GM13977 (cell line): Measurements from ENCODE around the gene CASZ1.

Source experiments
- DNase-seq: peaks from one replicate; pipeline ENCODE4 v3.0.0; 2012; ENCODE audit warnings: low spot score
- CTCF ChIP-seq: IDR thresholded peaks from 2 replicates; pipeline ENCODE4 v1.5.1; 2012; ENCODE audit warnings: mild to moderate bottlenecking, control low read depth; ENCODE audit not compliant: insufficient read depth; ENCODE audit errors: extremely low read depth, missing control alignments
- in situ Hi-C: fragments of 300-500 bp; cut with MboI; formaldehyde crosslinking; loops from one replicate; pipeline ENCODE4 v1.12.0; 2022; ENCODE audit warnings: low sequenced_read_pairs, low pct_unique_long_range_greater_than_20kb, mixed read lengths, inconsistent platforms; ENCODE audit not compliant: unreplicated experiment

CASZ1 gene

GRCh38 chr1:10775763-10776162 lies 20.7 kb downstream of the CASZ1 start:
- TF ChIP-seq CTCF = no peak
- in situ Hi-C loops = no loop called here
- DNase-seq = no peak

DNA sequence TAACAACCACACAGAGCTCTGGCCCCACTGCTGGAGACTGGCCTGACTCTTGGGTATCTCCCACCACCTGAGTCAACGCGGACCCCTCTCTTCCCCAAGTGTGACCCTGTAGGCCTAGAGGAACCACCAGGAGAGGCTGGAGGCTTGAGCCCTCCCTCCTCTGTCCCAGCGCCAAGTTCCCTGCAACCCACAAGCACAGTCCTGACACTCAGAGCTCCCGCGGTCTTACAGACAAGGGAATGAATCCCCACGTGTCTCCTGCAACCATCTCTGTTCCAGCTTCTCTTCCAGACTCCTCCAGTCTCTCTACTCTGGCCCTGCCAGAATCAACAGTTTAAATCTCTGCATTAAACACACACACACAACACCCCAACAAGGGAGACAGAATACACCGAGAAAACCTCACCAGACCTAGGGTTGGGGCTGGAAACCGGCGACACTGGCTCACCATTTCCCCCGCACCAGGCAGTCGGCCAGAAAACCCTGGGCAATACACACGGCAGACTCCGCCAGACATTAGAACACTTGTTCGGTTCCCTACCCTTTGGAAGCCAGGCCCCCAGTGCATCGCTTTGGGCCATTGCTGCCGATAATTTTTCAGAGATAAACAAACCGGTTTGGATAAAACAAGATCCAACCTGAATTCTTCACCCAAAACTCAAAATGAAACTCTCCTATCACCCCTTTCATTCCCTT lies 21.7 kb downstream of the CASZ1 start:
- no peak for DNase-seq
- TF ChIP-seq CTCF = no peak
- in situ Hi-C loops = no loop called here

DNA sequence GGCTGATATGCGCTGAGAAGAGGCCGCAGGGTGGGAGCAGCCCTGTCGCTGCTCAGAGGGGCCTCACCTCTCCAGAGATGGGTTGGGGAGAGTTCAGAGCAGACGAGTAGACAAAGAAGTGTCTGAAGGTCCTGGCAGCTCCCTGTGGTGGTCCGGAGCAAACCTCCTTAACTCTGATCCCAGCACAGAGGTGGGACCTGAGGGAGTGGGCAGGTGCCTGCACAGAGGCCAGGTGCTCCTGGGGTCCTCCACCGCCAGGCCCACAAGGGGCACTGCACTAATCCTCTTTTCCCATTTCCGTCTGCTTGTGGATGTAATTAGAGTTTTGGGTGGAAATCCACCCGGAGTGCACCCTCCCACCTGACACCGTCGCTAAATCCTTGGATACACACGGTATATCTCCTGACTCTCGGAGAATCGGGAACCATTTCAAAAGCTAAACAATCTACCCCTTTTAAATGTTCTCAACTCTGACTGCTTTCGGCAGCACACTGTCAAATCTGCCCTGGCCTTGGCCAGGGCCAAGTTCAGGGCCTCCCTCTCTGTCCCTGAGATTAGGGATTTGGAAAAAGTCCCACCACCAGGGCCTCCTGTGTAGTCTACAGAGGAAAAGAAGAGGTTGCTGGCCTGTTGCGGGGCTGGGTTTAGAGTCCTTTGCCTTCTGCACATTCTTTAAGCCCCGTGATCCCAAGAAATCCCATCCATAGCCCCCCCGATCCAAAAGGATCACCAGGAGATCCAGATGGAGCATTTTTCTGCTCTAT lies 22.4 kb downstream of the CASZ1 start:
- TF ChIP-seq CTCF = no peak
- in situ Hi-C loops = no loop called here
- DNase-seq = no peak

DNA sequence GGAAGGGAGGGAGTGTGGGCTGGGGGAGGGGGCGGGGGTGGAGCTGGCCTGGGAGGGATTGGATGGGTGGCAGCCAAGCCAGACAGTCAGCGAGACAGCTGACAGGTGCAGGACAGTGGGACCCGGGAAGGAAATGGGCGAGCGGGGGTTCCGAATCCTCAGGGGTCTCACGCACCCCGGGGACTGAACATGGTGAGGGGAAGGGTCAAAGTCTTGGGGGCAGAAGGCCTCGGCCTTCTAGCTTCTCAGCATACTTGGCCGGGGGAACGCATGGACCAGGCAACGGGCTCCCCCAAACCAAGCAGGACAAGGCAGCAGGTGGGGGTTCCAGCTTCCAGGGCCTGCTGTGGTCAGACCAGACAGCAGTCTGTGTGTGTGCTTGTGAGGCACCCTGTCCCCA lies 23.1 kb downstream of the CASZ1 start:
- no peak for TF ChIP-seq CTCF
- in situ Hi-C loops = no loop called here
- DNase-seq = no peak

DNA sequence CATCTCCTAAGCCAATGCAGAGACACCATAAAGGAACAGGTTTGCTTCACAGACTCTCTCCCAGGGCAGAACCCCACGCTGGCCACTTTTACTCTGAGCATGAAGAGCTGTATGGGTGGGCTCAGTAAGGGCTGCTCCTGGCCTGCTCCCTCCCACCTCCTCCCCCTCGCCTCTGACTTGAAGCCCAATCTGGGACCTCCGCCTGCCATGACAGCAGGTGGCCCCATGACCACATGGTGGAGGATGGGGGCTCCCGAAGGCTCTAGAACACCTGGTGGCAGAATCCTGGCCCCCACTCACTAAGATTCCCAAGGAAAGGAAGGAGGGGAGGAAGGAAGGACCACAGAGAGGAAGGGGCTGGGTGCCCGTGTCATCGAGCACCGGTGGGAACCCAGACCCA lies 23.7 kb downstream of the CASZ1 start:
- TF ChIP-seq CTCF = no peak
- no peak for DNase-seq
- in situ Hi-C loops = no loop called here

DNA sequence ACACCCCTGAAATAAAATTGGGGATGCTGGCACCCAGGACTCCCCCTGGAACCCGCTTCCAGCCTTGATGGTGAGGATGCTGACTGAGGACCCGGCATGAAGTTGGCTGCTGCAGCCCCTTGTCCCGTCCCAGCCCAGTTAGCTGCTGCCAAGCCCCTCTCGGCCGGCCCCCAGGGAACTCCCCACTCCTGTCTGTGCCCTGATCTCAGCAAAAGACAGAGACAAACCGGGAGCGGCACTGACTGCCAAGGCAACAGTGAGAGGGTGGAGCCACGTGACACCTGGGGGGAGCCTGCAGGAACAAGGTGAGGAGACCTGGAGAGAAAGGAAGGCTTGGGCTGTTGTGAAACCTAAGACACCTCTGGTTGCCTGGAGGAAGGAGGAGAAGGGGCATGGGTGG lies 24.7 kb downstream of the CASZ1 start:
- no peak for DNase-seq
- no peak for TF ChIP-seq CTCF
- in situ Hi-C loops = no loop called here

DNA sequence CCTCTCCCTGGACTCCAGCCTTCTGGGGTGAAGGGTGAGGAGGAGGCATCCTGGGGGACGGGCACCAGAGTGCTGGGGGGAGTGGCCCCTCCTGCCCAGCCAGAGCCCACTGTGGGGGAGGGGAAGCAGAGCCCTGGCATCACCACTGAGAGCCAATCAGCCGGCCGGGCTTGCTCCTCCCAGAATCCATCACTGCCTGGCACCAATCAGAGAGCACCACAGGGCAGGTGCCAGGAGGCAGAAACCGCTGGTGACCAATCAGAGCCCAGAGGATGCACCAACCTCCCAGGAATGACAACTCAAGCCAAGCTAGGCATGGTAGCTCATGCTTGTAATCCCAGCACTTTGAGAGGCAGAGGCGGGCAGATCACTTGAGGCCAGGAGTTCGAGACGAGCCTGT lies 27.9 kb downstream of the CASZ1 start:
- no peak for DNase-seq
- in situ Hi-C loops = no loop called here
- TF ChIP-seq CTCF = no peak
